Measurements from ENCODE around the gene DGKI.

Gene DGKI

DNA sequence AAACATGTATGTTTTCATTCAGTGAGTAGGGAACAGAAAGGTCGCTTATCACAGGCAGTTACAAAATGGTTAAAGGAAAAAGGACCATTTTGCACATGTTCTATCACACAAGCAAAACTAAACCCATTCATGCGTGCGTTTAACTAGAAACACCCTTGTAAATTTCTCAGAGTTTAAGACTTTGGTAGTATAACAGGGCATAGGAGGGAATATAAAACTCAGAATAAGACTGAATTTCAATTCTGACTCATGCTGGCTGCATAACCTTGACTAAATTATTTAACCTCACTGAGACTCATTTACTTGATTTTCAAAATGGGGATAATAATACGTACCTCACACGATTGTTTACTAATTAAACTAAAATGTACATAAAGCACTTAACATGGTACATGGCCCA, 259.4 kb downstream of the DGKI start:
- Histone ChIP-seq H3K4me3 (ENCODE audit: low read depth, low read length) (no peak overlapping the region), H3K27ac (ENCODE audit: low read depth, low read length) (no peak overlapping the region), H4K8ac (ENCODE audit: low read depth, low read length) (no peak overlapping the region), H2BK5ac (ENCODE audit: low read depth, low read length, poor library complexity) (no peak overlapping the region), H2AFZ (ENCODE audit: insufficient read depth, low read length, poor library complexity) (no peak overlapping the region), H3K27me3 (ENCODE audit: insufficient read depth, low read length) (no peaks in the 10 kb centered on the region), H2BK12ac (ENCODE audit: low read length) (no peak overlapping the region), H3K18ac (ENCODE audit: low read length) (no peak overlapping the region), H2BK120ac (ENCODE audit: insufficient read depth, low read length, poor library complexity) (no peak overlapping the region), H3K4ac (ENCODE audit: low read depth, low read length) (no peak overlapping the region), H4K91ac (ENCODE audit: low read depth, low read length) (no peak overlapping the region), H4K12ac (ENCODE audit: low read depth, low read length) (no peak overlapping the region), H3K14ac (ENCODE audit: low read length) (no peak overlapping the region), H2AK5ac (ENCODE audit: low read length) (no peak overlapping the region), H3K9ac (ENCODE audit: low read length) (no peak overlapping the region), H3K23ac (ENCODE audit: low read length) (no peak overlapping the region), H3K79me2 (ENCODE audit: control insufficient read depth, insufficient read depth, low read length, poor library complexity) (no peaks in the 10 kb centered on the region), H3K9me3 (ENCODE audit: insufficient read depth, low read depth, low read length) (no peaks in the 10 kb centered on the region), H3K79me1 (ENCODE audit: low read length) (no peaks in the 10 kb centered on the region), H3K4me1 (ENCODE audit: control insufficient read depth in 1 of 2, insufficient read depth in 2 of 2, low read length in 2 of 2) (peaks cover 0 to 3% of the 10 kb centered on the region in 2 experiments), H3K4me2 (ENCODE audit: low read length) (no peak overlapping the region), H3K36me3 (ENCODE audit: control insufficient read depth in 1 of 2, insufficient read depth in 2 of 2, low read length in 2 of 2) (no peaks in the 10 kb centered on the region)
- no CpG with 5 or more reads among the region's 5 CpGs for WGBS (ENCODE audit: extremely low coverage, insufficient coverage, insufficient read length)
- no peak for DNase-seq

DNA sequence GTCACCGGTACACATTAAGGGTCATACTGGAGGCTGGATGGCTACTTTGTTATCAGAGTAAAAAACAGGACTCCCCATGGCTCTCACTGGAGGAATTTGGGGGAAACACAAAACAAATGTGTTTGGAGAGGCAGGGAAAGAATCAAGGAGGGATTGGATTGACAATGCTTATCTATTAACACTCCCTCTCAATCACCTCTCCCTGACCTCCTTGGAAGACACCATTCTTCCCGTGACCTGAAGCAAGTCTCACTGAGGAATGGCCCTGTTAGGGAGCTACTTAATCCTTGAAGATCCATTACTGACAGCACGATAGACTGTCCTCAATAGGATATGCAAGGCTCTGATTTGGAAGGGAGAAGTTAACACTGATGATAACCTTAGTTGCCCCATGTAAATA, 261.2 kb downstream of the DGKI start:
- Histone ChIP-seq H3K36me3 (ENCODE audit: control insufficient read depth in 1 of 2, insufficient read depth in 2 of 2, low read length in 2 of 2) (no peaks in the 10 kb centered on the region), H2AFZ (ENCODE audit: insufficient read depth, low read length, poor library complexity) (no peak overlapping the region), H4K12ac (ENCODE audit: low read depth, low read length) (no peak overlapping the region), H3K4me3 (ENCODE audit: low read depth, low read length) (no peak overlapping the region), H3K14ac (ENCODE audit: low read length) (no peak overlapping the region), H3K79me2 (ENCODE audit: control insufficient read depth, insufficient read depth, low read length, poor library complexity) (no peaks in the 10 kb centered on the region), H3K4ac (ENCODE audit: low read depth, low read length) (no peak overlapping the region), H2BK5ac (ENCODE audit: low read depth, low read length, poor library complexity) (no peak overlapping the region), H2BK12ac (ENCODE audit: low read length) (no peak overlapping the region), H4K8ac (ENCODE audit: low read depth, low read length) (no peak overlapping the region), H2AK5ac (ENCODE audit: low read length) (no peak overlapping the region), H3K27me3 (ENCODE audit: insufficient read depth, low read length) (no peaks in the 10 kb centered on the region), H3K9ac (ENCODE audit: low read length) (no peak overlapping the region), H3K27ac (ENCODE audit: low read depth, low read length) (no peak overlapping the region), H3K9me3 (ENCODE audit: insufficient read depth, low read depth, low read length) (no peaks in the 10 kb centered on the region), H3K79me1 (ENCODE audit: low read length) (no peaks in the 10 kb centered on the region), H3K18ac (ENCODE audit: low read length) (no peak overlapping the region), H4K91ac (ENCODE audit: low read depth, low read length) (no peak overlapping the region), H3K4me1 (ENCODE audit: control insufficient read depth in 1 of 2, insufficient read depth in 2 of 2, low read length in 2 of 2) (no peaks in the 10 kb centered on the region), H3K23ac (ENCODE audit: low read length) (no peak overlapping the region), H3K4me2 (ENCODE audit: low read length) (no peak overlapping the region), H2BK120ac (ENCODE audit: insufficient read depth, low read length, poor library complexity) (no peak overlapping the region)
- DNase-seq, result no peak
- no CpG with 5 or more reads among the region's 3 CpGs for whole genome bisulfite sequencing (ENCODE audit: extremely low coverage, insufficient coverage, insufficient read length)

DNA sequence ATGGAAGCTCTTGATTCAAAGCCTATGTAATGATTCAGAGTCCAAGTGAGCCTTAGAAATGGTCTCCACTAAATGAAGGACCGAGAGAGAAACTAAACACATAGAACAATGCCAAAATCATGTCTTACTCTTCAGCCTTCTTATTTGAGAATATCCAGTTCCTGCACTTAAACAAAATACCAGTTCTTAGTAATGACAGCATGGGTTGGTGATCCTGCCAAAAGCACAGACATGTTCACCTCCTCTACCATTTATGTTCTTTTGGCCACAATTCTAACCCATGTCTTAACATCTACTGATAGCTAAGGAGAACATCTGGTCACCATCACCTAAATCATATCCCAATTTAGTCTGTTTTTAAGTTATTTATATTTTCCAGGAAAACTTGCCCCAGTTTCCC, 263.6 kb downstream of the DGKI start:
- Histone ChIP-seq H3K27me3 (ENCODE audit: insufficient read depth, low read length) (no peaks in the 10 kb centered on the region), H2BK120ac (ENCODE audit: insufficient read depth, low read length, poor library complexity) (no peak overlapping the region), H3K4me2 (ENCODE audit: low read length) (no peak overlapping the region), H2AK5ac (ENCODE audit: low read length) (no peak overlapping the region), H3K79me1 (ENCODE audit: low read length) (no peaks in the 10 kb centered on the region), H3K36me3 (ENCODE audit: control insufficient read depth in 1 of 2, insufficient read depth in 2 of 2, low read length in 2 of 2) (no peaks in the 10 kb centered on the region), H3K9ac (ENCODE audit: low read length) (no peak overlapping the region), H3K9me3 (ENCODE audit: insufficient read depth, low read depth, low read length) (no peaks in the 10 kb centered on the region), H2AFZ (ENCODE audit: insufficient read depth, low read length, poor library complexity) (no peak overlapping the region), H4K12ac (ENCODE audit: low read depth, low read length) (no peak overlapping the region), H3K4ac (ENCODE audit: low read depth, low read length) (no peak overlapping the region), H4K8ac (ENCODE audit: low read depth, low read length) (no peak overlapping the region), H3K4me3 (ENCODE audit: low read depth, low read length) (no peak overlapping the region), H3K79me2 (ENCODE audit: control insufficient read depth, insufficient read depth, low read length, poor library complexity) (no peaks in the 10 kb centered on the region), H2BK12ac (ENCODE audit: low read length) (no peak overlapping the region), H3K18ac (ENCODE audit: low read length) (no peak overlapping the region), H4K91ac (ENCODE audit: low read depth, low read length) (no peak overlapping the region), H3K27ac (ENCODE audit: low read depth, low read length) (no peak overlapping the region), H3K14ac (ENCODE audit: low read length) (no peak overlapping the region), H2BK5ac (ENCODE audit: low read depth, low read length, poor library complexity) (no peak overlapping the region), H3K4me1 (ENCODE audit: control insufficient read depth in 1 of 2, insufficient read depth in 2 of 2, low read length in 2 of 2) (no peaks in the 10 kb centered on the region), H3K23ac (ENCODE audit: low read length) (no peak overlapping the region)
- no CpG with 5 or more reads among the region's 1 CpG for WGBS (ENCODE audit: extremely low coverage, insufficient coverage, insufficient read length)
- no peak for DNase-seq

DNA sequence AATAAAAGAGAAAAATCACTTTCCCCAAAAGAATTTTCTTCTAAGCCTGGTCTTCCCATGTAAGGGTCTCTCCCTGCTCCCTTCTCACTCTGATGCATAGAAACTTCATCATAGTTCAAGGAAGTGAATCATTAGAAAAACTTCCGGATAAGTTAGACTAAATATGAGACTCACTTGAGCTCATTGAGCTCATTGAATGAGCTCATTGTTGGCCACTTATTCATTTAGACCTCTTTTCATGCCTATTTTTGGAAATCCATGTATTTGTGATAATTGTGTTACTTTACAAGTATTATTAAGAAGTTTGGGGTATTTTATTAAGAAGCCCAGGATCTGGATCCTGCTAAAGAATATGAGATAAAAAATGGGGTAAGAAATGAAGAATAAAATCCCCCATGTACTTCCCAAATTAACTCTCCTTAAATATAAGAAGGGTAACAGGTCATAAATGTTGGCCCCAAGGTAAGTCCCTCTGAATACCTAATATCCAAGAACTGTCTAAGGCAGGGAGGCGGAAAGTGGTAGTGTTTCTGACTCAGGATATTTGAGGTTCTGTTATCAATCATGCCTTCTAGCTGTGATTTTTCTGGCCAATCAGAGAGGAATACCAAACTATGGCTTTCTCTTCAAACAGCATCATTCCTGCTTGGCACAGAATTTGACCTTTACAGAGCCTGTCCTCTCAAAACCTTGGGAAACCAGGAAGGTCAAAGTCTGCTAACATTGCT, 266.7 kb downstream of the DGKI start:
- Histone ChIP-seq H3K79me1 (ENCODE audit: low read length) (no peaks in the 10 kb centered on the region), H2BK12ac (ENCODE audit: low read length) (no peak overlapping the region), H3K36me3 (ENCODE audit: control insufficient read depth in 1 of 2, insufficient read depth in 2 of 2, low read length in 2 of 2) (no peaks in the 10 kb centered on the region), H3K14ac (ENCODE audit: low read length) (no peak overlapping the region), H2AK5ac (ENCODE audit: low read length) (no peak overlapping the region), H4K12ac (ENCODE audit: low read depth, low read length) (no peak overlapping the region), H3K23ac (ENCODE audit: low read length) (no peak overlapping the region), H3K79me2 (ENCODE audit: control insufficient read depth, insufficient read depth, low read length, poor library complexity) (no peaks in the 10 kb centered on the region), H3K27me3 (ENCODE audit: insufficient read depth, low read length) (no peaks in the 10 kb centered on the region), H3K4me2 (ENCODE audit: low read length) (no peak overlapping the region), H3K4ac (ENCODE audit: low read depth, low read length) (no peak overlapping the region), H4K91ac (ENCODE audit: low read depth, low read length) (no peak overlapping the region), H2BK5ac (ENCODE audit: low read depth, low read length, poor library complexity) (no peak overlapping the region), H3K9me3 (ENCODE audit: insufficient read depth, low read depth, low read length) (no peaks in the 10 kb centered on the region), H3K27ac (ENCODE audit: low read depth, low read length) (no peak overlapping the region), H3K18ac (ENCODE audit: low read length) (no peak overlapping the region), H3K9ac (ENCODE audit: low read length) (no peak overlapping the region), H3K4me3 (ENCODE audit: low read depth, low read length) (no peak overlapping the region), H2BK120ac (ENCODE audit: insufficient read depth, low read length, poor library complexity) (no peak overlapping the region), H3K4me1 (ENCODE audit: control insufficient read depth in 1 of 2, insufficient read depth in 2 of 2, low read length in 2 of 2) (no peaks in the 10 kb centered on the region), H4K8ac (ENCODE audit: low read depth, low read length) (no peak overlapping the region), H2AFZ (ENCODE audit: insufficient read depth, low read length, poor library complexity) (no peak overlapping the region)
- no CpG with 5 or more reads among the region's 2 CpGs for WGBS (ENCODE audit: extremely low coverage, insufficient coverage, insufficient read length)
- DNase-seq, result no peak

Data from trophoblast cell (in vitro differentiated cells and primary cell).